SKM-1 (cell line): ENCODE measurements around the gene RAF1.
"Not testable (repeated sequence)": the region's sequence is repeated elsewhere in the genome, so short reads cannot be mapped to it uniquely, and the experiment has no call there.

ENCODE experiments used
- DNase-seq: peaks from one replicate; lab custom pipeline; 2025; ENCODE audit not compliant: unreplicated experiment; lab: John Stamatoyannopoulos, UW

Gene RAF1

GRCh38 chr3:12643010-12643380 is 20.9 kb downstream of the RAF1 start:
- no peak for DNase-seq

DNA sequence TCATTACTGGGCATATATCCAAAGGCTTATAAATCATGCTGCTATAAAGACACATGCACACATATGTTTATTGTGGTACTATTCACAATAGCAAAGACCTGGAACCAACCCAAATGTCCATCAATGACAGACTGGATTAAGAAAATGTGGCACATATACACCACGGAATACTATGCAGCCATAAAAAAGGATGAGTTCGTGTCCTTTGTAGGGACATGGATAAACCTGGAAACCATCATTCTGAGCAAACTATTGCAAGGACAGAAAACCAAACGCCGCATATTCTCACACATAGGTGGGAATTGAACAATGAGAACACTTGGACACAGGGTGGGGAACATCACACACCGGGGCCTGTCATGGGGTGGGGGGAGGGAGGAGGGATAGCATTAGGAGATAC is 23.1 kb downstream of the RAF1 start:
- DNase-seq = not testable (repeated sequence)

GRCh38 chr3:12638105-12638504 is 25.8 kb downstream of the RAF1 start:
- no peak for DNase-seq

DNA sequence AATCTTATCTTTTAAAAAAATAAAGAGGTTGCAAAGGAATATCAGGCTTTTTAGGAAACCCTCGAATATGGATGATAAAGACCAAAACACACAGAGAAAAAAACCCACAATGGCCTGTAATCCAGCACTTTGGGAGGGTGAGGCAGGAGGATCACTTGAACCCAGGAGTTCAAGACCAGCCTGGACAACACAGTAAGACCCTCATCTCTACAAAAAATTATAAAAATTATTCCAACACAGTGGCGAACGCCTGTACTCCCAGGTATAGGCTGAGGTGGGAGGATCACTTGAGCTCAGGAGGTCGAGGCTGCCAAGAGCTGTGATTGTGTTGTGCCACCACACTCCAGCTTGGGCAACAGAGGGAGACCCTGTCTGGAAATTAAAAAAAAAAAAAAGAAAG is 30.8 kb downstream of the RAF1 start:
- no peak for DNase-seq

- DNase-seq = no peak
These were observed 31.4 kb downstream of the RAF1 start for GRCh38 chr3:12632523-12632922.

DNA sequence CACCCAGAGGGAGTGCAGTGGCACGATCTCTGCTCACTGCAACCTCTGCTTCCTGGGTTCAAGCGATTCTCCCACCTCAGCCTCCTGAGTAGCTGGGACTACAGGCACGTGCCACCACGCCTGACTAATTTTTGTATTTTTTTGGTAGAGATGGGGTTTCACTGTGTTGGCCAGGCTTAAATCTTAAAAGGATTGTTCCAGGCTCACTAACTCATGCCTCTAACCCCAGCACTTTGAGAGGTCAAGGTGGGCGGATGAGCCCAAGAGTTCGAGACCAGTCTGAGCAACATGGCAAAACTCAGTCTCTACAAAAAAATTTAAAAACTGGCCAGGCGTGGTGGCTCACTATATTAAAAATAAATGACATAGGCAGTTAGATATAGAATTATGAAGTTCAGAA is 33.1 kb downstream of the RAF1 start:
- not testable (repeated sequence) for DNase-seq

DNA sequence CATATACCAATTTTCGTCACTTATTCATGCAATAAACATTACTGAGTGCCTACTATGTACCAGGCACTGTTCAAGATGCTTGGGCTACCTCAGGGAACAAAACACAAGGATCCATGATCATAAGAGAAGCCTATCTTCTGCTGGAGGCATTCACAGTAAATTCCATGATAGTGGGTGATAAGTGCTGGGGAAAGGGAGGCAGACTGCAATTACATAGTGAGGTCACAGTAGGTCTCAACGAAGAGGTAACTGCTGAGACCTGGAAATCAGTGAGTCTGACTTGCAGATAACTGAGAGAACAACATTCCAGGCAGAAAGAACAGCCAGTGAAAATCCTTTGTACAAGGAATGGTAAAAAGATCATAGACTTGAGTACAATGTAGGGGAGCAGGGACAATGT is 33.6 kb downstream of the RAF1 start:
- no peak for DNase-seq

GRCh38 chr3:12629560-12629959 is 34.4 kb downstream of the RAF1 start:
- no peak for DNase-seq

GRCh38 chr3:12628813-12629212 is 35.1 kb downstream of the RAF1 start:
- DNase-seq = no peak

GRCh38 chr3:12627370-12627769 is 36.5 kb downstream of the RAF1 start:
- no peak for DNase-seq

DNA sequence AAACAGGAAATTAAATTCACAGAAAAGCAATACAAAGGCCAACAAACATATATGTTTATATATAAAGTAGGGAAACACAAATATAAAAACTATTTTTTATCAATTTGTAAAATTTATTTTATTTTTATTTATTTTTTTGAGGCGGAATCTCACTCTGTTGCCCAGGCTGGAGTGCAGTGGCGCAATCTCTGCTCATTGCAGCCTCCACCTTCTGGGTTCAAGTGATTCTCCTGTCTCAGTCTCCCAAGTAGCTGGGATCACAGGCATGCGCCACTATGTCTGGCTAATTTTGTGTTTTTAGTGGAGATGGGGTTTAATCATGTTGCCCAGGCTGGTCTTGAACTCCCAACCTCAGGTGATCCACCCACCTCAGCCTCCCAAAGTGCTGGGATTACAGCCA is 39.0 kb downstream of the RAF1 start:
- DNase-seq = not testable (repeated sequence)

DNA sequence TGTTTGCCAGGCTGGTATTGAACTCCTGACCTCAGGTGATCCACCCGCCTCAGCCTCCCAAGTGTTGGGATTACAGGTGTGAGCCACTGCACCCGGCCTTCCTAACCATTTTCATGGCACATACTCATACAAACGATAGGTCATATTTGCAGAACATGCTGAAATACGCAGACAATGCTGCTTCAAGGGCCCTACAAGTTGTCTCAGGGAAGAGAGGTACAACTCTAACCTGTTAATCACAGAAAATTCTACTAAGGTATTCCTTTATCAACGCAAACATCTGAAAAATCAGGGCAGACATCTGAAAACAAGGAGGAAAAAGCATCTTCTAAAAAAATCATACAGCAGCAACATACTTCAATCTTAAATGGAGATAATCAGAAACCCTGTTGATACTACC is 39.9 kb downstream of the RAF1 start:
- no peak for DNase-seq

DNA sequence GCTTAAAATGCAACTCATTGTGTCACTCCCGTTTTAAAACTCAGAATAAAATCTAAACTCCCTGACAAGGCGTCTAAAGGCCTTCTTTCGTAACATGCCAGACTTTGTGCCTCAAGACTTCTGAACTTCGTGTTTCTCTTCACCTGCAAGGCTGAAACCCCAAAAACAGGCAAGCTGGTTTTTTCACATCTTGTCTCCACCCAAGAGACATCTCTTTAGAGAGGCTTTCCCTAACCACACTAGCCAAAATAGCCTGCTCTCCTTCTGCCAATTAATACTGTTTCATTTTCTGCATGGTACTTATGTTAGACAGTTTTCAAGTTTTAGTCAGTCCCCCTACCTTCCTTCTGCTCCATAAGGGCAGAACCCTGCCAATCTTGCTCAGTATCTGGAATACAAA is 41.6 kb downstream of the RAF1 start:
- DNase-seq = no peak

DNA sequence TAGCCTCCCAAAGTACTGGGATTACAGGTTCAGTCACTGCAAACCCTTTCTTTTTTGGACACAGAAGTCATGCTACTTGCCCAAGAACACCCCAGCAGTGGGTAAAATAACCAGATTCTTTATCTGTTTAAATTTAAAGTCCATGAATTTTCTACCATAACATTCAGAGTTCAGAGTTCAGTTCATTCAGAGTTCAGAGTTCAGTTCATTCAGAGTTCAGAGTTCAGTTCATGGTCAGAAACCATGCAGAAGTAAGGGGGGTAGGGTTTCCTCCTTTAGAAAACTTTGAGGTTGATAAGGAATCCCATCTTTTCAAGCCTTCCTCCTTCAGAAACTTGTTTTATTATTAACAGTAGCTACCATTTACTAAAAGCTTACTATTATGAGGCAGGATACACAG is 43.2 kb downstream of the RAF1 start:
- DNase-seq = no peak

- DNase-seq = no peak
These were observed 43.6 kb downstream of the RAF1 start for GRCh38 chr3:12620305-12620704.

DNA sequence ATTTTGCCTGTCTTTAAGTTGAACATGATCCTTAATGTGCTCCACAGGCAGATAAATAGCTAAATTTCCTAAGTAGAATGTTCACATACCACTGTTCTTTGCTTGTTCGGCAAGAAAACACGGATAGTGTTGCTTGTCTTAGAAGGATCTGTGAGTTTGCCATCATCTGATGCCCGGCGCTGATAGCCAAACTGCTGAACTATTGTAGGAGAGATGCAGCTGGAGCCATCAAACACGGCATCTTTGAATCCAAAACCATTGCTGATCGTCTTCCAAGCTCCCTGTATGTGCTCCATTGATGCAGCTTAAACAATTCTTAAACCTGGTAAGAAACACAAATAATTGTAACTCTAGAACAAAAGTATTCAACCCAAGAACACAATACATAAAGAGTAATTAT is 45.5 kb downstream of the RAF1 start:
- no peak for DNase-seq

- DNase-seq = no peak
These were observed 48.7 kb downstream of the RAF1 start for GRCh38 chr3:12615266-12615665.

DNA sequence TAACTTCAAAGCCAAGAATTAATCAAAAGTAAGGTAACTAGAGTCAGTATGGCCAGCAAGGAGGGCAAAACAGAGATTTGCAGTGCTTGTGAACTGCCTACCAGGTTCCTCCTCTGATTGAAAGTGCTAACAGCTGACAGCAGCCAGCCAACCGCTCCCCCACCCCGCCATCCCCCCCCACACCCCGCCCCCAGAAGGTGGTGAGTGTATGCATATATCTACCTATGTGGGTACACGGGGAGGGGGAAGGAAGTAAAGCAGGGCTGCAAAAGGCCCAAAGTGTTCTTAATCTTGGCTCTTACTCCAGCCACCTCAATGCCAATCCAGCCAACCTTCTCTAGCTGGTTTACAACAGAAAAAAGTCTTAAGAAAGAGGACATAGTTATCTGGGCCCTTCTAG is 50.7 kb downstream of the RAF1 start:
- DNase-seq = no peak

GRCh38 chr3:12612514-12613226 is 51.2 kb downstream of the RAF1 start:
- DNase-seq = no peak

GRCh38 chr3:12611117-12611516 is 52.8 kb downstream of the RAF1 start:
- no peak for DNase-seq

- DNase-seq = no peak
These were observed 55.5 kb downstream of the RAF1 start for GRCh38 chr3:12608376-12608775.

GRCh38 chr3:12603969-12604368 is 59.9 kb downstream of the RAF1 start:
- no peak for DNase-seq

DNA sequence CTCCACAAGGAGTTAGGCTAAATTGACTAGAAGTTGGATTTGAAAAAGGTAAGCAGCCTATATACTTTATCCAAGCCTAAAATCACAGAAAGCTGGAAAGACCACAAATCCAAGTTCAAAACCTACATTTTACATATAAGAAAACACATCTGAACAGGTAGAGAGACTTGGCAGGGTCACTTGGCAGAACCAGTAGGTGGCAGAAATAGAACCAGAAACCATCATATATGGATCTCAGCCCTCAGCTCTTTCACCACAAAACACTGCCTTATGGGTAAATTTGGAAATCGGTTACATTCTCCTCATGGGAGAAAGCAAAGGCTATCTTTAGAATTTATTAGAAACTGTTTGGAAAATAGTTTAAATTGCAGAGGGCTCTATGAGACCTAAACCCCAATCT is 62.8 kb downstream of the RAF1 start:
- DNase-seq = no peak

DNA sequence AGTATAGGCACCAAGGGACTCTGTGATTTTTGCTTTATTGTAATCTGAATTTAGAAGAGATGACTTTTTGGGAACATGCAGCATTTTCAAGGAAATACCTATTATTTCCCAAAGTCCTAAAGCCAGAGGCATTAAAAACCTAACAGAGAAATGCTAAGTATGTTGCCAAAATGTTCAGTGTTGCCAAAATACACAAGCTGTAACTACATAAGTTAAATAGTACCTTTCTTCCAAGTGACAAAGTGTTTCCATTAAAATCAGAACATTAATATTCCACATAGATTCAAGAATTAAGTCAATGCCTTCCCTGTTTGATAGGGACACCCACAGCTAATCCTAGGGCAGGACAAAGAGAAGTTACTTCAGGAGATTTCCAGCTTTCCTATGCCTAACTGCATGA is 65.0 kb downstream of the RAF1 start:
- no peak for DNase-seq
